GM21390 (cell line): Measurements from ENCODE around the gene CARMIL1.

Source experiments
- ATAC-seq: cut with Tn5 transposase; IDR thresholded peaks from one replicate; pipeline ENCODE4 v1.9.1; 2021; ENCODE audit not compliant: unreplicated experiment

CARMIL1 gene

DNA sequence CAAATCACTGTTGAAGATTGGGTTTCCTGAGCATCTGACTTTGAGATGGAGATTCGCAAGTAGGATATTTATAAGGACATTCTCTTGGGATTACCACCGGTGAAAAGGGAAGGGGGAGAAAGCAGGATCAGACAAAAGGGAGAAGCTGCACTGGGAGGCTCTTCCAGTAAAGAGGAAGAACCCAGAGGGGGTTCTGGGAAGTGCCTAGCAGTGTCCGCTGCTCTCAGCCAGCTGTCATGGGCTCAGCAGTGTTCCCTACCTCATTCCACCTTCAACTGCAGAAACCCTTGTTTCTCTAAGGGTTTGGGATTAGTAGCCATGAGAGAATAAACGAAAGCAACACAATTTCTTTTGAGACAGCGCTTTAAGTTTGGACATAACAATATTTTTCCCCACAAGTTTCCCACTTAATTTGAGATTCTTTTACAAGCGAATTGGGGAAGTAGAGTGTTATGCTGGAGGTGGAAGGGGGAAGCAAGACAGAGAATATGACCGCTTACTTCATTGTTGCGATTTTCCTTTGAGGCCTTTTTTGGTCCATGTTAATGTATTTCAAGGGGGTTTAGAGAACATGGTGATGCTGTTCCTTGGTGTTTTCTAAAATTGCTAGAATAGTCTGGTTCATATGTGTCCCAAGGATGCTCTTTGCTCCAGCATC is 218.3 kb downstream of the CARMIL1 start:
- ATAC-seq: no peak

GRCh38 chr6:25498505-25498904 is 219.3 kb downstream of the CARMIL1 start:
- no peak for ATAC-seq

DNA sequence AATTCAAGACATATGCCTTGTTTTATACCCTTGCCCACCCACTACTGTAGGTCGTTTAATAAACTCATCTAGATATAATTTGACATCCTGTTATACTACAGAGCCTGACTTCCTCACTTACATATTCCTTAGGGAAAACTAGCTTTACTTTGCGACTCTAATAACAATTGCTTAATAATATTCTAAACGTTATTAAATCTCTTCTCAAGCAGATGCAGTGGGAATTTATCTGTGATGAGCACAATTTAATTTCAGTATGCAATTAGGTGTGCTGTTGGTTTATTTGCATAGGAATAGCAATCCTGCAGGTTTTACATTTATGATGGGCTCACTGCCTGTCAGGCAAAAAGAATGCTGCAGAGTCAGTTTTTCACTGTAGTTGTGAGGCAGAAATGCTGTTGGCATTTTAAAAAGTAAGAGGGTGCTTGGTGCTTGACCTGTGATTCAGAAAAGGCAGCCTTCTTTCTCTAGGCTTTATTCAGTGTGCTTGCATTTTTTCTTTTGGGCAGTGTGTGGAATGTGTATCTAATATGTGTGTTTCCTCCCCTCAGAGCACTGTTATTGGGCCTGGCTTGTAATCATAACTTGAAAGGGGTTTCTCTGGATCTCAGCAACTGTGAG is 220.6 kb downstream of the CARMIL1 start:
- ATAC-seq: no peak

GRCh38 chr6:25503686-25504085 is 224.5 kb downstream of the CARMIL1 start:
- ATAC-seq: no peak

DNA sequence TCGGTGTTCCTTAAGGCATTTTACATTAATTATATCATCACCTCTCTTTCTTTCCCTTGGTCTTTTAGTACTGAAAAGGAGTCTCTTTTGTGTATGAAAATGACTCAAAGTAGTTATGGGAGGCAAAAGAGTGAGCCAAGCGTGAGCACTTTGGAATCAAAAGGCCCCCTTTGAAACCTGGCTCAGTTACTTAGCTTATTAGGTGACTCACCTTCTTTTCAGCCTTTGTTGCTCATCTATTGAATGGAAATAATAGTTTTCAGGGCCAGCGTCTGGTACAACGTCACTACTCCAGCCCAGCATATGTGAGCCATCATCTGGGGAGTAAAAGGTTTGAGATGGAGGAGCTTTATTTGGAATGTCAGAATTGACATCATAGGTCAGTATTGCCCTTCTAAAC is 225.5 kb downstream of the CARMIL1 start:
- ATAC-seq: no peak

GRCh38 chr6:25506020-25506419 is 226.8 kb downstream of the CARMIL1 start:
- no peak for ATAC-seq

GRCh38 chr6:25508051-25508450 is 228.9 kb downstream of the CARMIL1 start:
- ATAC-seq: no peak

DNA sequence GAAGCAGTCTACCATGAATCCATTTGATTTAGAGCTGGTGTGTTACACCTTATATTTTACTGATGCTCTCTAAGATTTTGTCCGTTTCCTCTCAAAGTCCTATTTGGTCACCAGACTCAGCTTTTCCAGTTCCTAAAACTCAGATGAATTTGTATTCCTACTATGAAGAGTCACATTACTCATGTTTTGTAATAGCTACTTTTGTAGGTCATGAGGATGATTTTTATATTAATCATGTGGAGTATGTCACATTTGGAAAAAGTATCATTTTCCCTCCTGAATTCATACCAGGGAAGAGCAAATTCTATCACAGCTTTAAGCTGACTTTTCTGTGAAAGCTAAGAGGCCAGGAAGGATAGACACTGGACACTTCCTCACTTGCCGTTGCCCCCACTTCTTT is 232.2 kb downstream of the CARMIL1 start:
- ATAC-seq: no peak

- no peak for ATAC-seq
Measured at GRCh38 chr6:25512560-25512959, 233.4 kb downstream of the CARMIL1 start.

- no peak for ATAC-seq
Measured at GRCh38 chr6:25519856-25520255, 240.7 kb downstream of the CARMIL1 start.

DNA sequence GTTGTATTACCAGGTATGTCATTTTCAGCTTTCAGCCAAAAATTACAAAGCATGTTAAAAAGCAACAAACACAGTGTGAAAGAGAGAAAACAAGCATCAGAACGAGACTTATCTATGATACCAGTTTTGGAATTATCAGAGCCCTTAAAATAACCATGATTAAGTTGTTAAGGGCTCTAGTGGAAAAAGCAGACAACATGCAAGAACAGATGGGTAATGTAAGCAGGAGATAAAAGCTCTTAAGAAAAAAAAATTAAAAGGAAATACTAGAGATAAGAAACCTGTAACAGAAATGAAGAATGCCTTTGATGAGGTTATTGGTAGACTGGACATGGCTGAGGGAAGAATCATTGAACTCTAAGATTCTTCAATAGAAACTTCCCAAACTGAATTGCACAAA is 245.4 kb downstream of the CARMIL1 start:
- ATAC-seq: no peak

GRCh38 chr6:25525078-25525477 is 245.9 kb downstream of the CARMIL1 start:
- no peak for ATAC-seq

- ATAC-seq: no peak
Measured at GRCh38 chr6:25534942-25535631, 255.9 kb downstream of the CARMIL1 start.

- no peak for ATAC-seq
Measured at GRCh38 chr6:25535632-25536225, 256.6 kb downstream of the CARMIL1 start.

GRCh38 chr6:25536781-25537180 is 257.6 kb downstream of the CARMIL1 start:
- no peak for ATAC-seq

- ATAC-seq: no peak
Measured at GRCh38 chr6:25537349-25538018, 258.3 kb downstream of the CARMIL1 start.

- no peak for ATAC-seq
Measured at GRCh38 chr6:25541228-25541627, 262.1 kb downstream of the CARMIL1 start.

GRCh38 chr6:25542984-25543910 is 264.1 kb downstream of the CARMIL1 start:
- no peak for ATAC-seq

GRCh38 chr6:25544833-25545232 is 265.7 kb downstream of the CARMIL1 start:
- ATAC-seq: no peak

DNA sequence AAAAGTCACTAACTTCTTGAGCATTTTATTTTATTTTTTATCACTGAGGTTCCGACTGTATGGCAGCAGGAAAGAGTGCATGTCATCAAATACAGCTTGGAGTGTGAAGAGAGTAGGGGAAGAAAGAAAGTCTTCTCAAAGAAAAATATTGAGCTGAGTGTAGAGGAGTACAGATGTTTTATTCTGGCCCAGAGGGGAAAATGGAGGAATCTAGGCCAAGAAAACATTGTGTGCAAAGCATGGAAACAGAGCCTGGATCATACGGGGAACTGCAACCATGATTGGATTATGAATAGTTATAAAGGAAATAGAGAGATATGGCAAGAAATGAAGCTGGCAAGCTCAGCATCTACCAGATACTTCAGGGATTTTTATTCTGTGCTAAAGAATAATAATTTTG is 268.6 kb downstream of the CARMIL1 start:
- ATAC-seq: no peak
